ENCODE measurements around the gene UGT1A9. TPM values are rescaled to one million over a fixed set of nuclear protein-coding genes. Genes with fewer than 3 reads are reported as not detected.
A peak's percentile ranks its signal among the peaks of the same experiment; 100 is the strongest.

Gene UGT1A9
- total RNA-seq, 4 donors from 2014 or later, result 4.6 to 18.7 (median 10.5) TPM

- peak; percentile 2 for DNase-seq
- H3K4me1 ChIP-seq, result no peaks in the 10 kb centered on the region
- no peaks in the 10 kb centered on the region for H3K9me3 ChIP-seq
- H3K36me3 ChIP-seq, result no peaks in the 10 kb centered on the region
- TF ChIP-seq POLR2A (IDR thresholded peaks at IDR 0.05), result no peak
- TF ChIP-seq EP300 (IDR thresholded peaks at IDR 0.05; ENCODE audit: low read depth), result no peak
- TF ChIP-seq CTCF (IDR thresholded peaks at IDR 0.05), result no peak
- H3K27me3 ChIP-seq, result no peaks in the 10 kb centered on the region
- no peak overlapping the region for H3K27ac ChIP-seq
- in situ Hi-C loops (cut with MboI; ENCODE audit: low pct_ligation_motif_present in 1 of 4, low pct_unique_long_range_greater_than_20kb in 1 of 4, low sequenced_read_pairs in 3 of 4), result no loop called here
- no peak overlapping the region for H3K4me3 ChIP-seq
- intact Hi-C loops (cut with DNase I; ENCODE audit: low total_unique reads), result no loop called here
- 59% methylated on average over 2 of the region's 2 CpGs; no CpG with 5 or more reads in 1 of the 2 donors for WGBS, 2 donors (ENCODE audit: low coverage in 1 of 2)
Measured at GRCh38 chr2:233816334-233816733, 144.6 kb downstream of the UGT1A9 start.

GRCh38 chr2:233816771-233817170 lies 145.1 kb downstream of the UGT1A9 start:
- DNase-seq, result peak; percentile 5
- no peak overlapping the region for H3K4me3 ChIP-seq
- H3K27me3 ChIP-seq, result no peaks in the 10 kb centered on the region
- no peaks in the 10 kb centered on the region for H3K36me3 ChIP-seq
- no peak for TF ChIP-seq EP300 (IDR thresholded peaks at IDR 0.05; ENCODE audit: low read depth)
- TF ChIP-seq POLR2A (IDR thresholded peaks at IDR 0.05), result no peak
- no peak for TF ChIP-seq CTCF (IDR thresholded peaks at IDR 0.05)
- no peak for TF ChIP-seq POLR2AphosphoS5 (IDR thresholded peaks at IDR 0.05)
- no peak overlapping the region for H3K27ac ChIP-seq
- in situ Hi-C loops (cut with MboI; ENCODE audit: low pct_ligation_motif_present in 1 of 4, low pct_unique_long_range_greater_than_20kb in 1 of 4, low sequenced_read_pairs in 3 of 4), result no loop called here
- intact Hi-C loops (cut with DNase I; ENCODE audit: low total_unique reads), result no loop called here
- WGBS, 2 donors (ENCODE audit: low coverage in 1 of 2), result 17 to 83% methylated on average over 1 to 4 of the region's 4 CpGs
- no peaks in the 10 kb centered on the region for H3K4me1 ChIP-seq
- no peaks in the 10 kb centered on the region for H3K9me3 ChIP-seq

- no peak for DNase-seq
- Histone ChIP-seq H3K9me3 (no peaks in the 10 kb centered on the region), H3K4me3 (no peak overlapping the region), H3K4me1 (no peaks in the 10 kb centered on the region), H3K36me3 (no peaks in the 10 kb centered on the region), H3K27ac (no peak overlapping the region), H3K27me3 (no peaks in the 10 kb centered on the region)
- intact Hi-C loops (cut with DNase I; ENCODE audit: low total_unique reads), result no loop called here
- 80% methylated on average over 3 of the region's 3 CpGs; no CpG with 5 or more reads in 1 of the 2 donors for WGBS, 2 donors (ENCODE audit: low coverage in 1 of 2)
- TF ChIP-seq POLR2AphosphoS5 (IDR thresholded peaks at IDR 0.05) (no peak), POLR2A (IDR thresholded peaks at IDR 0.05) (no peak), EP300 (IDR thresholded peaks at IDR 0.05; ENCODE audit: low read depth) (no peak), CTCF (IDR thresholded peaks at IDR 0.05) (no peak)
- in situ Hi-C loops (cut with MboI; ENCODE audit: low pct_ligation_motif_present in 1 of 4, low pct_unique_long_range_greater_than_20kb in 1 of 4, low sequenced_read_pairs in 3 of 4), result no loop called here
Measured at GRCh38 chr2:233817361-233817911, 145.7 kb downstream of the UGT1A9 start.

GRCh38 chr2:233817995-233818638 lies 146.4 kb downstream of the UGT1A9 start:
- WGBS, 2 donors (ENCODE audit: low coverage in 1 of 2), result 80 to 83% methylated on average over 1 to 11 of the region's 11 CpGs
- Histone ChIP-seq H3K4me3 (no peak overlapping the region), H3K27ac (no peak overlapping the region), H3K4me1 (no peaks in the 10 kb centered on the region), H3K27me3 (no peaks in the 10 kb centered on the region), H3K36me3 (no peaks in the 10 kb centered on the region), H3K9me3 (no peaks in the 10 kb centered on the region)
- in situ Hi-C loops (cut with MboI; ENCODE audit: low pct_ligation_motif_present in 1 of 4, low pct_unique_long_range_greater_than_20kb in 1 of 4, low sequenced_read_pairs in 3 of 4) (no loop called here), intact Hi-C loops (cut with DNase I; ENCODE audit: low total_unique reads) (no loop called here)
- DNase-seq, result peak; percentile 4
- no peak for TF ChIP-seq POLR2AphosphoS5 (IDR thresholded peaks at IDR 0.05)
- no peak for TF ChIP-seq POLR2A (IDR thresholded peaks at IDR 0.05)
- no peak for TF ChIP-seq EP300 (IDR thresholded peaks at IDR 0.05; ENCODE audit: low read depth)
- TF ChIP-seq CTCF (IDR thresholded peaks at IDR 0.05), result no peak

Data from transverse colon (tissue), 4 donors.